GM21526 (cell line): ENCODE data around the gene ABHD14A.

Source experiments
- ATAC-seq: cut with Tn5 transposase; IDR thresholded peaks from one replicate; pipeline ENCODE4 v1.9.1; 2021; ENCODE audit warnings: moderate library complexity; ENCODE audit not compliant: unreplicated experiment, low FRiP score

ABHD14A gene

GRCh38 chr3:51955175-51955892, 19.5 kb upstream of the ABHD14A start, which contains the start of gene GPR62:
TSS of gene GPR62 (plus strand) at chr3:51955381. CDS start at chr3:51955653, 272 bp downstream.
- ATAC-seq, result no peak

- ATAC-seq, result no peak
Measured at GRCh38 chr3:51955893-51956770, 18.7 kb upstream of the ABHD14A start.

- no peak for ATAC-seq
Measured at GRCh38 chr3:51957520-51958205, 17.2 kb upstream of the ABHD14A start.

GRCh38 chr3:51958603-51959521, 16.0 kb upstream of the ABHD14A start:
- no peak for ATAC-seq

- no peak for ATAC-seq
Measured at GRCh38 chr3:51959651-51960050, 15.2 kb upstream of the ABHD14A start.

- ATAC-seq, result no peak
Measured at GRCh38 chr3:51960386-51960785, 14.5 kb upstream of the ABHD14A start.

GRCh38 chr3:51961011-51961410, 13.9 kb upstream of the ABHD14A start:
- no peak for ATAC-seq

- no peak for ATAC-seq
Measured at GRCh38 chr3:51961602-51962569, 13.0 kb upstream of the ABHD14A start.

GRCh38 chr3:51962854-51963530, 11.9 kb upstream of the ABHD14A start:
- ATAC-seq, result no peak

GRCh38 chr3:51963951-51964451, 10.9 kb upstream of the ABHD14A start:
- ATAC-seq, result no peak

GRCh38 chr3:51964521-51964920, 10.3 kb upstream of the ABHD14A start:
- no peak for ATAC-seq

GRCh38 chr3:51966016-51966415, 8.8 kb upstream of the ABHD14A start:
- no peak for ATAC-seq

- no peak for ATAC-seq
Measured at GRCh38 chr3:51966486-51966885, 8.4 kb upstream of the ABHD14A start.

- ATAC-seq, result no peak
Measured at GRCh38 chr3:51966922-51967383, 7.9 kb upstream of the ABHD14A start.

- no peak for ATAC-seq
Measured at GRCh38 chr3:51967384-51968169, 7.3 kb upstream of the ABHD14A start, which contains the start of gene PCBP4. TSS of gene PCBP4 (minus strand) at chr3:51967454. CDS start at chr3:51961240, 6,214 bp downstream.

GRCh38 chr3:51968170-51968775, 6.6 kb upstream of the ABHD14A start:
- ATAC-seq, result no peak
